SK-N-SH treated with all-trans-retinoic acid at 6 μM for 48 hours (cell line): ENCODE measurements around the gene DGKE.

Experiments
- ARNTL ChIP-seq: fragments of 450-650 bp; formaldehyde crosslinking; IDR thresholded peaks from 2 replicates; pipeline ENCODE4 v1.5.0; 2020; ENCODE audit warnings: low read depth, mild to moderate bottlenecking, moderate library complexity, borderline replicate concordance
- BACH2 ChIP-seq: fragments of 250-450 bp; sonication (Bioruptor Pico); IDR thresholded peaks from 2 replicates; pipeline ENCODE4 v1.9.0; 2021; ENCODE audit warnings: mild to moderate bottlenecking, borderline replicate concordance
- CREB5 ChIP-seq: fragments of 250-450 bp; sonication (Bioruptor Pico); IDR thresholded peaks from 2 replicates; pipeline ENCODE4 v1.5.1; 2020; ENCODE audit warnings: low read depth, mild to moderate bottlenecking, moderate library complexity
- CSRNP3 ChIP-seq: fragments of 250-450 bp; sonication (Bioruptor Pico); IDR thresholded peaks from 2 replicates; pipeline ENCODE4 v1.5.1; 2021; ENCODE audit warnings: mild to moderate bottlenecking, moderate library complexity
- ESRRG ChIP-seq: fragments of 250-450 bp; sonication (Bioruptor Pico); IDR thresholded peaks from 2 replicates; pipeline ENCODE4 v1.6.1; 2021; ENCODE audit warnings: mild to moderate bottlenecking
- RARB ChIP-seq: fragments of 250-450 bp; sonication (Bioruptor Pico); IDR thresholded peaks from 2 replicates; pipeline ENCODE4 v1.8.0; 2021; ENCODE audit warnings: mild to moderate bottlenecking, moderate library complexity
- ZFP3 ChIP-seq: fragments of 250-450 bp; sonication (Bioruptor Pico); IDR thresholded peaks from 2 replicates; pipeline ENCODE4 v1.5.0; 2020; ENCODE audit warnings: mild to moderate bottlenecking, moderate library complexity
- ZNF70 ChIP-seq: fragments of 450-650 bp; formaldehyde crosslinking; IDR thresholded peaks from 2 replicates; pipeline ENCODE4 v1.5.0; 2020; ENCODE audit warnings: mild to moderate bottlenecking, moderate library complexity

GRCh38 chr17:56912105-56912999 lies 78.4 kb downstream of the DGKE start:
- TF ChIP-seq ZFP3 (CRISPR knock-in tag), result no peak
- TF ChIP-seq CREB5 (CRISPR knock-in tag), result no peak
- no peak for TF ChIP-seq RARB (CRISPR knock-in tag)
- no peak for TF ChIP-seq ARNTL
- TF ChIP-seq CSRNP3 (CRISPR knock-in tag), result no peak
- TF ChIP-seq ZNF70 (CRISPR knock-in tag), result no peak
- TF ChIP-seq ESRRG (CRISPR knock-in tag), result no peak
- TF ChIP-seq BACH2, result no peak
